ENCODE data around the gene LOXL4. TPM values are rescaled to one million over a fixed set of nuclear protein-coding genes. Genes with fewer than 3 reads are reported as not detected.

LOXL4 gene
- total RNA-seq, 1 donor from 2014 or later, result 2.9 TPM

DNA sequence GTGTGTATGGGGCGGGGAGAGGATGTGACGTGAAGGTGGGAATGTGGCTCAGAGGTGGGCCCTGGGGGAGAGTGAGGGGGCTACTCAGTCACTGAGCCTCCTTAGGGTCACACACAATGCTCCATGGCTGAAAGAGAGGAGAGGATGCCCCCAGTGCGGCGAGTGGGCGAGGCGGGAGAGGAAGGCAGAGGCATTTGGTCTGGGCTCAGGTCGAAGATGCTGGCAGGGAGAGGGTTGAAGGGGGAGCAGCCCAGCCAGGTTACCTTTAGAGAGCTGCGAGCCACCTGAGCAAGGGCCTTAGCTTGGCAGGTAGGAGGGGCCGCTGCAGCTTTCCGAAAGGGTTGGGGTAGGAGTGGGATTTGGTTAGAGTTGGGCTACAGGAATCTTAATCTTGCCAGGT is 4.7 kb upstream of the LOXL4 start:
- H3K4me1 Mint-ChIP-seq (ENCODE audit: unreplicated experiment), result peaks cover 24% of the 10 kb centered on the region
- TF ChIP-seq, protein P1, sequence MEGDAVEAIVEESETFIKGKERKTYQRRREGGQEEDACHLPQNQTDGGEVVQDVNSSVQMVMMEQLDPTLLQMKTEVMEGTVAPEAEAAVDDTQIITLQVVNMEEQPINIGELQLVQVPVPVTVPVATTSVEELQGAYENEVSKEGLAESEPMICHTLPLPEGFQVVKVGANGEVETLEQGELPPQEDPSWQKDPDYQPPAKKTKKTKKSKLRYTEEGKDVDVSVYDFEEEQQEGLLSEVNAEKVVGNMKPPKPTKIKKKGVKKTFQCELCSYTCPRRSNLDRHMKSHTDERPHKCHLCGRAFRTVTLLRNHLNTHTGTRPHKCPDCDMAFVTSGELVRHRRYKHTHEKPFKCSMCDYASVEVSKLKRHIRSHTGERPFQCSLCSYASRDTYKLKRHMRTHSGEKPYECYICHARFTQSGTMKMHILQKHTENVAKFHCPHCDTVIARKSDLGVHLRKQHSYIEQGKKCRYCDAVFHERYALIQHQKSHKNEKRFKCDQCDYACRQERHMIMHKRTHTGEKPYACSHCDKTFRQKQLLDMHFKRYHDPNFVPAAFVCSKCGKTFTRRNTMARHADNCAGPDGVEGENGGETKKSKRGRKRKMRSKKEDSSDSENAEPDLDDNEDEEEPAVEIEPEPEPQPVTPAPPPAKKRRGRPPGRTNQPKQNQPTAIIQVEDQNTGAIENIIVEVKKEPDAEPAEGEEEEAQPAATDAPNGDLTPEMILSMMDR (IDR thresholded peaks at IDR 0.05), result no peak
- H3K27me3 Mint-ChIP-seq (ENCODE audit: unreplicated experiment), result peaks cover 15% of the 10 kb centered on the region

DNA sequence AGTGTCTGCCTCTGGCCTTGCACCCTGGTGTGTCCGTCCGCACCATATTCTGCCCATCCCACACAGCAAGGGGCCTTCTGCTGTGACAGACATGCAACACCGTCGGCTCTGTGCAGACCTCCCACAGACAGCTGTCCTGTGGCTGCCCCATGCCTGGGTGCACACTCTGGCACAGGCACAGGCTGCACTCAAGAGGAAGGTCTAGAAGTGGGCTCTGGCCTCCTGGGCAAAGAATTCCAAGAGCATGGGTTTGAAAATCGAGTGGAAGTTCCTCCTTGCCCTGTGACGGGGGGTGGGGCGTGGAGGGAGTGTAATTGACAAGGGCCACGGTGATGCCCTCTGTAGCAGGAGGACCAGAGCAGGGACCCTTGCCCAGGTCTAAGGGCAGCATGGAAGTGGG is 4.3 kb upstream of the LOXL4 start:
- no peak for DNase-seq (ENCODE audit: extremely low spot score, unreplicated experiment)
- Mint-ChIP-seq H3K27me3 (ENCODE audit: unreplicated experiment) (peaks cover 15% of the 10 kb centered on the region), H3K27ac (ENCODE audit: unreplicated experiment) (no peak overlapping the region), H3K36me3 (ENCODE audit: unreplicated experiment) (peaks cover 3% of the 10 kb centered on the region), H3K9me3 (ENCODE audit: unreplicated experiment) (no peaks in the 10 kb centered on the region), H3K4me3 (ENCODE audit: unreplicated experiment) (no peak overlapping the region), H3K4me1 (ENCODE audit: unreplicated experiment) (peaks cover 26% of the 10 kb centered on the region)
- TF ChIP-seq, protein P1 (IDR thresholded peaks at IDR 0.05), result no peak

More for the DNA sequence above, 4.7 kb upstream of the LOXL4 start:
- no peak overlapping the region for H3K27ac Mint-ChIP-seq (ENCODE audit: unreplicated experiment)
- DNase-seq (ENCODE audit: extremely low spot score, unreplicated experiment), result no peak
- no peak overlapping the region for H3K4me3 Mint-ChIP-seq (ENCODE audit: unreplicated experiment)
- H3K36me3 Mint-ChIP-seq (ENCODE audit: unreplicated experiment), result peaks cover 3% of the 10 kb centered on the region
- no peaks in the 10 kb centered on the region for H3K9me3 Mint-ChIP-seq (ENCODE audit: unreplicated experiment)

DNA sequence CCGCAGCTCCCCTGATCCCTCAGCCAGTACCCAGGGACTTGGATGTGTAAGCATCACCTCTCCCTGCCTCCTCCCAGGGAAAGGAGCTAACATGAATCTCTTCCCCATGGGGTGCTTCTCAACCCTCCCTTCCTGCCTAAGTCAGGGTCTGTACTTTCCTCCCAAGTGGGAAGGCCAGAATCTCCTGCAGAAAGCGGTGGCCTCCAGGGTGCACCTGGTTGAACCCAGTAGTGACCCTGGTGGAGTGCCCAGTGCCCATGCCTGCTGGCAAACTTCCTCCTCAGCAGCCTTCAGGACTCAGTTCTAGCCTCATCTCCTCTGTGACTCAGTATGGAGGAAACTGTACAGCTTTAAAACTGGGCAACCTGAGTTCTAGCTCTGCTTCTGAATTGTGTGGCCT is 2.8 kb upstream of the LOXL4 start:
- H3K4me1 Mint-ChIP-seq (ENCODE audit: unreplicated experiment), result peaks cover 32% of the 10 kb centered on the region
- no peak for DNase-seq (ENCODE audit: extremely low spot score, unreplicated experiment)
- H3K4me3 Mint-ChIP-seq (ENCODE audit: unreplicated experiment), result no peak overlapping the region
- no peak overlapping the region for H3K27ac Mint-ChIP-seq (ENCODE audit: unreplicated experiment)
- peaks cover 11% of the 10 kb centered on the region for H3K27me3 Mint-ChIP-seq (ENCODE audit: unreplicated experiment)
- H3K36me3 Mint-ChIP-seq (ENCODE audit: unreplicated experiment), result peaks cover 3% of the 10 kb centered on the region
- TF ChIP-seq, protein P1 (IDR thresholded peaks at IDR 0.05), result no peak
- H3K9me3 Mint-ChIP-seq (ENCODE audit: unreplicated experiment), result no peaks in the 10 kb centered on the region

DNA sequence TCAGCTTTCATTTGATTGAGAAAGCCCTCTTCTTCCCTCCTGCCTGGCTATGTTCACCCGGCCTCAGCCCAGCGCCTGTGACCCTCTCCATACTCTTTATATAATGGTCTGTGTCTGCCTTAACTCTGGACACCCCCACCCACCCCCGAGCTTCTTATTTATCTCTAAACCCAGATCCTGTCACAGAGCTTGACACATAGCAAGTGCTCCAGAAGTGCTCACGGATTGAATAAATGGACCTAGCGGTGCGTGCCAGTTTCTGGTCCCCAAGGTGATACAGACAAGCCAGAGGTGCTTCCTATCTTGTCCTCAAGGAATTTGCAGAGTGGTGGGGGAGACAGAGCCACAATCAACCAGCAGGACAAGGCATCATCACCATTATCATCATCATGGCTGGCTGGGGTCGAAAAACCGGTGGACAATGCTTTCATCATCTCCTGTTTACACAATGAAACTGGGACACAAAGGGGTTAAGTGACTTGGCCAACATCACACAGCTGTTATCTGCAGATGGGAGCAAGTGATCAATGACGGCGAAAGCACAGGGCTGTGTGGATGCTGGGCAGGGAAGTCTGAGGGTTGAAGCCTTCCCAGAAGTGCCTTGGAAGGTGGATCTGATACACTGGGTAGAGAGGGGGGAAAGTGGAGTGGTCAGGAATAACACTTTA is 2.2 kb upstream of the LOXL4 start:
- Mint-ChIP-seq H3K4me3 (ENCODE audit: unreplicated experiment) (no peak overlapping the region), H3K27me3 (ENCODE audit: unreplicated experiment) (peaks cover 5% of the 10 kb centered on the region), H3K36me3 (ENCODE audit: unreplicated experiment) (peaks cover 3% of the 10 kb centered on the region), H3K27ac (ENCODE audit: unreplicated experiment) (peak overlapping the region; percentile 77), H3K9me3 (ENCODE audit: unreplicated experiment) (no peaks in the 10 kb centered on the region), H3K4me1 (ENCODE audit: unreplicated experiment) (peaks cover 32% of the 10 kb centered on the region)
- DNase-seq (ENCODE audit: extremely low spot score, unreplicated experiment), result no peak
- TF ChIP-seq, protein P1 (IDR thresholded peaks at IDR 0.05), result no peak

DNA sequence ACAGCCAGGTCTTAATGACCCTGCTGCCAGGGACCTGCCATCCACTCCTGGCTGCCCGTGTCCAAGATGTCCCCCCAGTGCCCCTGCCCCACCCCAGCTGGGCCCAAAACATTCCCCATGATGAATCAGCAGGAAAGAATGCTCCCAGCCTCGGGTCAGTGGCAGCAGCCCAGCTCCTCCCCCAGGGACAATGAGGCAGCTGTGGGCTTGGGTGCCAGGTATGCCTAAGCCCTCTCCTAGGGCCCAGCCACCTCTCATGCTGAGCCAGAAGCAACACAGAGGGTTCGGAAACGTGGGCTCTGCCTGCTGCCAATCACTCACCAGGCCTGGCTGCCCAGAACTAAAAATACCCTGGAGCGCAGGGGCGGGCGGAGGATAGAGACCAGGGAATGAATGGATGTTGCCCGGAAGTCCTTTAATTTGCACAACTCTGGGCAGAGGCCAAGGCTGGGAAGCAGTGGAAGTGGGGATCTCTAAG is 1.5 kb upstream of the LOXL4 start:
- peak overlapping the region; percentile 77 for H3K27ac Mint-ChIP-seq (ENCODE audit: unreplicated experiment)
- H3K9me3 Mint-ChIP-seq (ENCODE audit: unreplicated experiment), result no peaks in the 10 kb centered on the region
- TF ChIP-seq, protein P1 (IDR thresholded peaks at IDR 0.05), result no peak
- DNase-seq (ENCODE audit: extremely low spot score, unreplicated experiment), result peak; percentile 90
- peaks cover 2% of the 10 kb centered on the region for H3K27me3 Mint-ChIP-seq (ENCODE audit: unreplicated experiment)
- H3K36me3 Mint-ChIP-seq (ENCODE audit: unreplicated experiment), result peaks cover under 1% of the 10 kb centered on the region
- H3K4me1 Mint-ChIP-seq (ENCODE audit: unreplicated experiment), result peaks cover 32% of the 10 kb centered on the region
- peak overlapping the region; percentile 59 for H3K4me3 Mint-ChIP-seq (ENCODE audit: unreplicated experiment)
